ENCODE data around the gene DPP7.
A peak's percentile ranks its signal among the peaks of the same experiment; 100 is the strongest.
"Not testable (repeated sequence)": the region's sequence is repeated elsewhere in the genome, so short reads cannot be mapped to it uniquely, and the experiment has no call there.

The DPP7 gene

DNA sequence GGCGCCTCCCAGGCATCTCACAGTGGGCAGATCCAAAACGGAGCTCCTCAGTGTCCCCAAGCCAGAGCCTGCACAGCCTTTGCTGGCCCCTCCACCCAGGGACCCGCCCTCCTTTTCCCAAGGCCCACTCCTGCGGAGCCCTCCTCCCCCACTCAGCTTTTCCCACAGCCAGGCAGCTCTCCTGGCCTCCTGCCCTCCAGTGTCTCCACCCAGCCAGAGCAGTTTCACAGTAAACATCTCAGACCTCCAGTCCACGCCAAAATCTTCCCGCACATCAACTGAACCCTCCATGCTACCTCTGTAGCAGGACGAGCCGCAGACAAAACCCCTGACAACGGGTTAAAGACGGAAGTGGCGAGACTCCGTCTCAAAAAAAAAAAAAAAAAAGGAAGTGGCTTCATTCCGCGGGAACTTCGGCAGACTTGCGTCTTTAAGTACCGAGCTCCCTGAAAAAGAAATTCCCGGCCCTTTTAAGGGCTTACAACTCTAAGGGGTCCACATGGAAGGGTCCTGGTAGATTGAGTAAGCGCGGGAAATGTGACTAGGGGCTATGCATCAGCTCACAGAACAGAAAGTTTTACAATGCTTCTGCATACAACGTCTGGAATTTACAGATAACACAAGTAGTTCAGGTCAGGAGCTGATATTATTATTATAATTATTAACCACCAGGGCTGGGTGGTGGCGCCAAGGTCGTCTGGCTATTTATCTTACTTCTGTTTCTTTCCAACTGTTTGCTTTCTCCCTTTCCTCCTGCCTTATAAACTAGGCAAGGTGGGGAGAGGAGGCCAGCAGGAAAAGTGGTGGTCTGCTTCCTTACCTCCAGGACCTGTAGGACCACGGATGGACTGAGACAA, 13.0 kb upstream of the DPP7 start:
- H3K79me2 ChIP-seq (ENCODE audit: control insufficient read depth, insufficient read depth, low read length, unreplicated experiment): peaks cover 25% of the 10 kb centered on the region
- no peaks in the 10 kb centered on the region for H3K36me3 ChIP-seq (ENCODE audit: insufficient read depth, low read length)
- H2AFZ ChIP-seq (ENCODE audit: low read length, unreplicated experiment): no peak overlapping the region
- peaks cover 15% of the 10 kb centered on the region for H3K4me1 ChIP-seq (ENCODE audit: control insufficient read depth, insufficient read depth, low read length, unreplicated experiment)
- H3K27me3 ChIP-seq (ENCODE audit: insufficient read depth, low read length): no peaks in the 10 kb centered on the region
- H3K27ac ChIP-seq (ENCODE audit: low read depth, low read length): no peak overlapping the region
- peak overlapping the region; percentile 80 for H3K4me3 ChIP-seq (ENCODE audit: low read depth, low read length)

- H2AFZ ChIP-seq (ENCODE audit: low read length, unreplicated experiment): no peak overlapping the region
- peaks cover 15% of the 10 kb centered on the region for H3K4me1 ChIP-seq (ENCODE audit: control insufficient read depth, insufficient read depth, low read length, unreplicated experiment)
- H3K4me3 ChIP-seq (ENCODE audit: low read depth, low read length): no peak overlapping the region
- H3K27me3 ChIP-seq (ENCODE audit: insufficient read depth, low read length): no peaks in the 10 kb centered on the region
- H3K27ac ChIP-seq (ENCODE audit: low read depth, low read length): no peak overlapping the region
- H3K36me3 ChIP-seq (ENCODE audit: insufficient read depth, low read length): no peaks in the 10 kb centered on the region
- peaks cover 25% of the 10 kb centered on the region for H3K79me2 ChIP-seq (ENCODE audit: control insufficient read depth, insufficient read depth, low read length, unreplicated experiment)
Measured at GRCh38 chr9:137126786-137127185, 12.3 kb upstream of the DPP7 start.

GRCh38 chr9:137123952-137124462, 9.5 kb upstream of the DPP7 start:
- H3K4me3 ChIP-seq (ENCODE audit: low read depth, low read length); H3K36me3 ChIP-seq (ENCODE audit: insufficient read depth, low read length); H3K27me3 ChIP-seq (ENCODE audit: insufficient read depth, low read length); H2AFZ ChIP-seq (ENCODE audit: low read length, unreplicated experiment); H3K27ac ChIP-seq (ENCODE audit: low read depth, low read length): not testable (repeated sequence)
- Histone ChIP-seq H3K4me1 (ENCODE audit: control insufficient read depth, insufficient read depth, low read length, unreplicated experiment) (peaks cover 15% of the 10 kb centered on the region), H3K79me2 (ENCODE audit: control insufficient read depth, insufficient read depth, low read length, unreplicated experiment) (peaks cover 20% of the 10 kb centered on the region)

DNA sequence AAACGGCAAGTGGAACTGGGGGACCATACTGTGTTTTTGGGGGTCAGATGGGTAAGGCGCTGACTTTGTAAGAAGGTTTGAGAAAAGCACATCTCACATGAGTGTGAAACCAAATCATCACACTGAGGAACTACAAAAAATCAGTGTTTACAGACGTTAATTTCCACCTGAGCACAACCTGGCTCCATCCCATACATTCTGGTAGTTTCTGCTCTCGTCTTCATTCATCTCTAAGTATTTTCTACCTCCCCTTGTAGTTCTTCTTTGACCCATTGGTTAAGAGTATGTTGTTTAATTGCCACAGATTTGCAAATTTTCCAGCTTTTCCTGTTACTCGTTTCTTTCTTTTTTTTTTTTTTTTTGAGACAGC, 8.9 kb upstream of the DPP7 start:
- Histone ChIP-seq H3K4me3 (ENCODE audit: low read depth, low read length) (no peak overlapping the region), H3K4me1 (ENCODE audit: control insufficient read depth, insufficient read depth, low read length, unreplicated experiment) (peaks cover 10% of the 10 kb centered on the region), H3K27me3 (ENCODE audit: insufficient read depth, low read length) (no peaks in the 10 kb centered on the region), H2AFZ (ENCODE audit: low read length, unreplicated experiment) (no peak overlapping the region), H3K79me2 (ENCODE audit: control insufficient read depth, insufficient read depth, low read length, unreplicated experiment) (peaks cover 15% of the 10 kb centered on the region), H3K36me3 (ENCODE audit: insufficient read depth, low read length) (no peaks in the 10 kb centered on the region), H3K27ac (ENCODE audit: low read depth, low read length) (no peak overlapping the region)

GRCh38 chr9:137122796-137123467, 8.4 kb upstream of the DPP7 start:
- not testable (repeated sequence) for H3K79me2 ChIP-seq (ENCODE audit: control insufficient read depth, insufficient read depth, low read length, unreplicated experiment); H3K27me3 ChIP-seq (ENCODE audit: insufficient read depth, low read length); H3K4me3 ChIP-seq (ENCODE audit: low read depth, low read length); H3K36me3 ChIP-seq (ENCODE audit: insufficient read depth, low read length); H2AFZ ChIP-seq (ENCODE audit: low read length, unreplicated experiment); H3K27ac ChIP-seq (ENCODE audit: low read depth, low read length); H3K4me1 ChIP-seq (ENCODE audit: control insufficient read depth, insufficient read depth, low read length, unreplicated experiment)

DNA sequence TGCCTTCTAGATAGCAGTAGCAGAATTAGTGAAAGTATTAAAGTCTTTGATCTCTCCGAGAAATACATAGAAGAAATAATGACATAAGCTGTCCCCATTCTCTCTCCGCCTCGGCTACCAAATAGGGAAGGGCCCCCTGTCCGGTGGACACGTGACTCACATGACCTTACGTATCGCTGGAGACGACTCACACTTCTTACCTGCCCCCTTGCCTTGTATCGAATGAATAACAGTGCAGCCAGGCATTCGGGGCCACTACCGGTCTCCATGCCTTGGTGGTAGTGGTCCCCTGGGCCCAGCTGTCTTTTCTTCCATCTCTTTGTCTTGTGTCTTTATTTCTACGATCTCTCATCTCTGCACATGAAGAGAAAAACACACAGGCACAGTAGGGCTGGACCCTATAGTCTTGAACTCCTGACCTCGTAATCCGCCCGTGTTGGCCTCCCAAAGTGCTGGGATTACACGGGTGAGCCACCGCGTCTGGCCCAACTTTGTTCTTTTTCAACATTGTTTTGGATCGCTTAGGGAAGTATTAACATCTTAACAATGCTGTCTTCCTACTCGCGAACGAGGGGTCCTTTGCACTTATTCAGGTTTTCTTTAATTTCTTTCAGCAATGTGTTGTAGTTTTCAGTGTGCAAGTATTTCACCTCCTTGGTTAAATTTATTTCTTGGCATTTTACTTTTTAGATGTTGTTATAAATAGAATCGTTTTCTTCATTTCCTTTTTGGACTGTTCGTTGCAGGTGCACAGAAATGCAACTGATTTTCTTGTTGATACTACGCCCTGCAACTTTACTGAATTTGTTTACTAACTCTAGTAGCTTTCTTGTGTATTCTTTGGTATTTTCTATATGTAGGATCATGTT, 7.6 kb upstream of the DPP7 start:
- H2AFZ ChIP-seq (ENCODE audit: low read length, unreplicated experiment); H3K36me3 ChIP-seq (ENCODE audit: insufficient read depth, low read length); H3K4me3 ChIP-seq (ENCODE audit: low read depth, low read length); H3K27ac ChIP-seq (ENCODE audit: low read depth, low read length); H3K79me2 ChIP-seq (ENCODE audit: control insufficient read depth, insufficient read depth, low read length, unreplicated experiment); H3K4me1 ChIP-seq (ENCODE audit: control insufficient read depth, insufficient read depth, low read length, unreplicated experiment); H3K27me3 ChIP-seq (ENCODE audit: insufficient read depth, low read length): not testable (repeated sequence)

DNA sequence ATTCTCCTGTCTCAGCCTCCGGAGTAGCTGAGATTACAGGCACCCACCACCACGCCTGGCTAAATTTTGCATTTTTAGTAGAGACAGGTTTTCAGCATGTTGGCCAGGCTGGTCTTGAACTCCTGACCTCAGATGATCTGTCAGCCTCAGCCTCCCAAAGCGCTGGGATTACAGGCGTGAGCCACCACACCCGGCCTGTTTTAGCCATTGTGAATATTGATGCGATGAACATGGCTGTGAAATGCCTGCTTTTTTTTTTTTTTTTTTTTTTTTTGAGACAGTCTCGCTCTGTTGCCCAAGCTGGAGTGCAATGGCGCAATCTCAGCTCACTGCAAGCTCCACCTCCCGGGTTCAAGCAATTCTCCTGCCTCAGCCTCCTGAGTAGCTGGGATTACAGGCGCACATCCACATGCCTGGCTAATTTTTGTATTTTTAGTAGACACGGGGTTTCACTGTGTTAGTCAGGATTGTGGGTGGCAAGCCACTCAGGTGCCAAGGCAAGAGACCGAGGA, 3.6 kb upstream of the DPP7 start:
- not testable (repeated sequence) for H3K4me3 ChIP-seq (ENCODE audit: low read depth, low read length); H3K27me3 ChIP-seq (ENCODE audit: insufficient read depth, low read length); H3K4me1 ChIP-seq (ENCODE audit: control insufficient read depth, insufficient read depth, low read length, unreplicated experiment); H3K79me2 ChIP-seq (ENCODE audit: control insufficient read depth, insufficient read depth, low read length, unreplicated experiment); H2AFZ ChIP-seq (ENCODE audit: low read length, unreplicated experiment); H3K27ac ChIP-seq (ENCODE audit: low read depth, low read length); H3K36me3 ChIP-seq (ENCODE audit: insufficient read depth, low read length)

DNA sequence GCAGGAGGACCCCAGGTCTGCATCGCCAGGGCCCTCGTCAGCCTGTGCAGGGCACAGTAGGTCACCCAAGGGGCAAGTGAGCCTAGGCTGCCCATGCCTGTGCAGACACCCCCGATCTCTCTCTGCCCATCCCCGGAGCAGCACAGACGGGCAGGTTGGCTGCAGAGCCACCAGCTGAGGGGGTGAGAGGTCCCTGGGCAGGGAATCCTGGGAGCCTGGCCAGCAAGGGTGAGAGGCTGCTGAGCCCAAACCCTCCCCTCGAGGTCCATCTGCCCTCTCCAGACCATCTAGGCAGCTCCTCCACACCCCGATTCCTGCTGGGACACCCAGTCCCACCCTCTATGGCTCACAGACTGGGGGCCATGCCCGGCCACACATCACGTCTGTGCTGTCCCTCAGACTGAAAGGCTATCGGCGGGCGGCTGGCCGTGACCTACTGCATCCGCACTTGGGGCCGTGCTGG, 2.8 kb upstream of the DPP7 start:
- Histone ChIP-seq H3K4me1 (ENCODE audit: control insufficient read depth, insufficient read depth, low read length, unreplicated experiment) (no peaks in the 10 kb centered on the region), H3K4me3 (ENCODE audit: low read depth, low read length) (no peak overlapping the region), H3K27ac (ENCODE audit: low read depth, low read length) (no peak overlapping the region), H3K27me3 (ENCODE audit: insufficient read depth, low read length) (no peaks in the 10 kb centered on the region), H3K79me2 (ENCODE audit: control insufficient read depth, insufficient read depth, low read length, unreplicated experiment) (peaks cover 5% of the 10 kb centered on the region), H3K36me3 (ENCODE audit: insufficient read depth, low read length) (no peaks in the 10 kb centered on the region), H2AFZ (ENCODE audit: low read length, unreplicated experiment) (no peak overlapping the region)

DNA sequence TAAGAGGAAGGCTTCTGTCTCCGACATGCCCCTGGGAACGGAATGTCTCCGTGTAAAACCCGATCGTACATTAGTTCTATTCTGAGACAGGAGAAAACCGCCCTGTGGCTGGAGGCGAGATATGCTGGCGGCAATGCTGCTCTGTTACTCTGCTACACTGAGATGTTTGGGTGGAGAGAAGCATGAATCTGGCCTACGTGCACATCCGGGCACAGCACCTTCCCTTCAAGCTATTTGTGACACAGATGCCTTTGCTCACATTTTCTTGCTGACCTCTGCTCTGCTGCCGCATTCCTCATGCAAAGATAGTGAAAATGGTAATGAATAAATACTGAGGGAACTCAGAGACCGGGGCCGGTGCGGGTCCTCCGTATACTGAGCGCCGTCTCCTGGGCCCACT, 2.2 kb upstream of the DPP7 start:
- no peaks in the 10 kb centered on the region for H3K36me3 ChIP-seq (ENCODE audit: insufficient read depth, low read length)
- no peaks in the 10 kb centered on the region for H3K4me1 ChIP-seq (ENCODE audit: control insufficient read depth, insufficient read depth, low read length, unreplicated experiment)
- H3K79me2 ChIP-seq (ENCODE audit: control insufficient read depth, insufficient read depth, low read length, unreplicated experiment): peaks cover 5% of the 10 kb centered on the region
- H3K4me3 ChIP-seq (ENCODE audit: low read depth, low read length): no peak overlapping the region
- no peak overlapping the region for H3K27ac ChIP-seq (ENCODE audit: low read depth, low read length)
- H3K27me3 ChIP-seq (ENCODE audit: insufficient read depth, low read length): no peaks in the 10 kb centered on the region
- H2AFZ ChIP-seq (ENCODE audit: low read length, unreplicated experiment): no peak overlapping the region

DNA sequence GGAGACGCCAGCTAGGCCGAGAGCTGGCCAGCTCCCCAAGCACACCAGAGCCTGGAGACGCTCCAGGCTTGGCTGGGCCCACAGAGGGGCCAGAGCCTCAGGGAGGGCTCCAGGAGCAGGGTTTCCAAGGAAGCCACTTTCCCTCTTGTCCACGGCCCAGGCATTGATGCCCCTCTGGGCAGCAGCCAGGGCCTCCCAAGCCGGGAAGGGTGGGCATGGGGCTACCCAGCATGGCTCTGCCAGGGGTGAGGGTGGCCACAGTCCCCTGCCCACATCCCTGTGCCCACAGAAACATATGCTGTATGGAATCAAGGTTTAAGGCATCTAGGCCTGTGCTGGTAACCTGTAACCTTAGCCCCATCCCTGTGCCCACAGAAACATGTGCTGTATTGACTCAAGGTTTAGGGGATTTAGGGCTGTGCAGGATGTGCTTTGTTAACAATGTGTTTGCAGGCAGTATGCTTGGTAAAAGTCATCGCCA, 1.5 kb upstream of the DPP7 start:
- Histone ChIP-seq H2AFZ (ENCODE audit: low read length, unreplicated experiment) (no peak overlapping the region), H3K4me3 (ENCODE audit: low read depth, low read length) (no peak overlapping the region), H3K36me3 (ENCODE audit: insufficient read depth, low read length) (peaks cover 3% of the 10 kb centered on the region; the same call in 1 of the 2 replicates), H3K27ac (ENCODE audit: low read depth, low read length) (no peak overlapping the region), H3K4me1 (ENCODE audit: control insufficient read depth, insufficient read depth, low read length, unreplicated experiment) (no peaks in the 10 kb centered on the region), H3K79me2 (ENCODE audit: control insufficient read depth, insufficient read depth, low read length, unreplicated experiment) (peaks cover 5% of the 10 kb centered on the region), H3K27me3 (ENCODE audit: insufficient read depth, low read length) (no peaks in the 10 kb centered on the region)

Data from ACC112 (cell line).